Upper lobe of left lung (tissue), 6 donors: ENCODE results near the gene TBXAS1. TPM values are rescaled to one million over a fixed set of nuclear protein-coding genes. Genes with fewer than 3 reads are reported as not detected.

Source experiments
- ATAC-seq, 2 donors: fragments of 200-7000 bp; cut with Tn5 transposase; one replicate each; pipeline ENCODE4 v1.9.1; 2022; ENCODE audit warnings: mild to moderate bottlenecking in 2 of 2, moderate library complexity in 2 of 2; ENCODE audit not compliant: low FRiP score in 2 of 2
- DNase-seq, 2 donors: peaks; one replicate each; pipeline ENCODE4 v3.0.0-alpha.2; 2019 to 2020
- H3K27ac ChIP-seq, 4 donors: fragments of 200-600 bp; sonication (generic); one replicate each; pipeline ENCODE4 v1.5.1; 2016 to 2019
- H3K27me3 ChIP-seq, 4 donors: fragments of 200-600 bp; sonication (generic); one replicate each; pipeline ENCODE4 v1.5.1; 2017 to 2019
- H3K36me3 ChIP-seq, 4 donors: fragments of 200-600 bp; sonication (generic); one replicate each; pipeline ENCODE4 v1.5.1; 2016 to 2019
- H3K4me1 ChIP-seq, 4 donors: fragments of 200-600 bp; sonication (generic); one replicate each; pipeline ENCODE4 v1.5.1; 2018 to 2019
- H3K4me3 ChIP-seq, 4 donors: fragments of 200-600 bp; sonication (generic); one replicate each; pipeline ENCODE4 v1.5.1; 2017 to 2019; ENCODE audit warnings: mild to moderate bottlenecking in 2 of 4, moderate library complexity in 1 of 4
- H3K9me3 ChIP-seq, 4 donors: fragments of 200-600 bp; sonication (generic); one replicate each; pipeline ENCODE4 v1.5.1; 2018 to 2019
- EP300 ChIP-seq, 4 donors: sonication (generic); formaldehyde crosslinking; IDR thresholded peaks; one replicate each; pipeline ENCODE4 v1.5.1; 2017; ENCODE audit warnings: antibody characterized with exemption in 4 of 4, control low read depth in 2 of 4
- POLR2A ChIP-seq, 4 donors: fragments of 450-650 bp; IDR thresholded peaks; one replicate each; pipeline ENCODE4 v1.5.1; 2016 to 2017; ENCODE audit warnings: antibody characterized with exemption in 4 of 4, mild to moderate bottlenecking in 2 of 4
- POLR2AphosphoS5 ChIP-seq, 2 donors: sonication (generic); formaldehyde crosslinking; IDR thresholded peaks; one replicate each; pipeline ENCODE4 v1.5.1; 2017; ENCODE audit warnings: antibody characterized with exemption in 2 of 2
- WGBS, 2 donors: methylation state at CpG; one replicate each; pipeline ENCODE4 v1.1.5; 2017 to 2018; 5-methylcytosine and 5-hydroxymethylcytosine counted together
- total RNA-seq, 6 donors: library from RNA; depleted of rRNA in 4 of 6; stranded (reverse); fragments of >200 nt in 4 of 6; gene quantifications; one replicate each; pipeline versions ENCODE4 v1.1.0 to v1.2.1, GENCODE V29; 2016 to 2021
- TF ChIP-seq, protein P1 (sequence below), 6 experiments: fragments of 450-650 bp in 4 of 6; fragments of 200-600 bp in 2 of 6; sonication (generic) in 2 of 6; IDR thresholded peaks; one replicate each; pipeline ENCODE4 v1.5.1; 2016 to 2019; ENCODE audit warnings: antibody characterized with exemption in 6 of 6
- donor health status: DM: no; HTN: no; CAD: no; lungs with moderate emphysema.
- donor health status: DM: no; HTN: yes; CAD: no; lungs with severe emphysema.

The TBXAS1 gene
- total RNA-seq, 6 donors from 2014 or later, result 62.8 to 317 (median 85.6) TPM

DNA sequence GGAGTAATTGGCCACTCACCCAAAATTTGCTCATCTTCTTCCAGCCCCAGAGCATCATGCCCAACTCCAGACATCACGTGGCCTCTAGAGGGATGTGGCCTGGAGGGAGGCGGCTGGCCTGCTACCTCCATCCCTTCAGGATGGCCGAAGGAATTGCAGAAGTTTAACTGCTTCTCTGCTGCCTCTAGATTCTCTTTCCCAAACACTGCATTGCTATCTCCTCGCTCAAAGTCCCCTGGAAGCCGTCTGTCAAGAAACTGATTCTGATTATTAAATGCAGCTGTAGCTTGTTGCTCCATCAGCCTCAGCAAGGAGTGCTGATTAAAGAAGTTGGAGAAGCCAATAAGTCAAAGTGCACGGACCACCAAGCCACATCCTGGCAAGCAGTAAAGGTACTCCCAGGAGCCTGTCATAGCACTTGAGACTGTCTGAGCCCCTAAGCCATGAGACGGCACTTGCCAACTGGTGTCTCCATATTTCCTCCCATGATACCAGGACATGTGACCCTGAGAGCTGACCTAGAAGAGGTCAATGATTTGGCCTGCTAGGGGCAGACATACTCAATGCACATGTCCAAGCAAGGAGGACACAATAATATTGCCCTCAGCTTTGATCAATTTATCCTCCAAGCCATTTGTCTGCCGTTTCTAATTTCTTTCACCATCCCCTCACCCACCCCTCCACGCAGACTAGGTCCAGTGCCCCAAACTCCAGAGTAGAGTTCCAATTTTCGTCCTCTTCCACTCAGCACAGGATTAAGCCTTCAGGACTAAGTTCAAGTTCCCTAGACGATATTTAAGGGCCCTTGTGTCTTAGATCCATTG is 84.2 kb downstream of the TBXAS1 start:
- Histone ChIP-seq H3K9me3 (no peaks in the 10 kb centered on the region), H3K4me3 (no peak overlapping the region), H3K27ac (no peak overlapping the region), H3K4me1 (peaks cover 23 to 27% (median 26%) of the 10 kb centered on the region in 4 donors), H3K27me3 (no peaks in the 10 kb centered on the region), H3K36me3 (no peaks in the 10 kb centered on the region)
- no peak for ATAC-seq
- 83 to 91% methylated on average over 9 to 11 of the region's 11 CpGs for WGBS, 2 donors
- no peak for DNase-seq
- TF ChIP-seq POLR2AphosphoS5 (IDR thresholded peaks at IDR 0.05) (no peak), EP300 (IDR thresholded peaks at IDR 0.05) (no peak), POLR2A (IDR thresholded peaks at IDR 0.05) (no peak)
- TF ChIP-seq, protein P1, sequence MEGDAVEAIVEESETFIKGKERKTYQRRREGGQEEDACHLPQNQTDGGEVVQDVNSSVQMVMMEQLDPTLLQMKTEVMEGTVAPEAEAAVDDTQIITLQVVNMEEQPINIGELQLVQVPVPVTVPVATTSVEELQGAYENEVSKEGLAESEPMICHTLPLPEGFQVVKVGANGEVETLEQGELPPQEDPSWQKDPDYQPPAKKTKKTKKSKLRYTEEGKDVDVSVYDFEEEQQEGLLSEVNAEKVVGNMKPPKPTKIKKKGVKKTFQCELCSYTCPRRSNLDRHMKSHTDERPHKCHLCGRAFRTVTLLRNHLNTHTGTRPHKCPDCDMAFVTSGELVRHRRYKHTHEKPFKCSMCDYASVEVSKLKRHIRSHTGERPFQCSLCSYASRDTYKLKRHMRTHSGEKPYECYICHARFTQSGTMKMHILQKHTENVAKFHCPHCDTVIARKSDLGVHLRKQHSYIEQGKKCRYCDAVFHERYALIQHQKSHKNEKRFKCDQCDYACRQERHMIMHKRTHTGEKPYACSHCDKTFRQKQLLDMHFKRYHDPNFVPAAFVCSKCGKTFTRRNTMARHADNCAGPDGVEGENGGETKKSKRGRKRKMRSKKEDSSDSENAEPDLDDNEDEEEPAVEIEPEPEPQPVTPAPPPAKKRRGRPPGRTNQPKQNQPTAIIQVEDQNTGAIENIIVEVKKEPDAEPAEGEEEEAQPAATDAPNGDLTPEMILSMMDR (IDR thresholded peaks at IDR 0.05), result no peak

DNA sequence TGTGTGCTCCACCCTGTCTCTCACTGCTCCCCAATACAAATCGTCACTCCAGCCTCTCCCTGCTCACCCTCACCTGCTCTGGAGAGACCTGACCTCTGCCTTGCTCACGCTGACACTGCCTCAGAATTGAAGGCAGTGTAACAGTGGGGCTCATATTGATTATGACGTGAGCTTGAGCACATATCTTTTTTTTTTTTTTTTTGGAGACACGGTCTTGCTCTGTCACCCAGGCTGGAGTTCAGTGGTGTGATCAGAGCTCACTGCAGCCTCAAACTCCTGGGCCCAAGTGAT is 84.7 kb downstream of the TBXAS1 start:
- TF ChIP-seq EP300 (IDR thresholded peaks at IDR 0.05), result no peak
- TF ChIP-seq, protein P1 (IDR thresholded peaks at IDR 0.05), result no peak
- no peak for TF ChIP-seq POLR2AphosphoS5 (IDR thresholded peaks at IDR 0.05)
- TF ChIP-seq POLR2A (IDR thresholded peaks at IDR 0.05), result no peak
- Histone ChIP-seq H3K4me1 (peaks cover 23 to 27% (median 26%) of the 10 kb centered on the region in 4 donors), H3K27me3 (no peaks in the 10 kb centered on the region), H3K36me3 (no peaks in the 10 kb centered on the region), H3K27ac (peak overlapping the region in 1 of 4 donors; percentile 11), H3K9me3 (no peaks in the 10 kb centered on the region), H3K4me3 (no peak overlapping the region)
- DNase-seq (no peak), ATAC-seq (no peak)
- WGBS, 2 donors, result 64 to 93% methylated on average over 4 of the region's 4 CpGs

DNA sequence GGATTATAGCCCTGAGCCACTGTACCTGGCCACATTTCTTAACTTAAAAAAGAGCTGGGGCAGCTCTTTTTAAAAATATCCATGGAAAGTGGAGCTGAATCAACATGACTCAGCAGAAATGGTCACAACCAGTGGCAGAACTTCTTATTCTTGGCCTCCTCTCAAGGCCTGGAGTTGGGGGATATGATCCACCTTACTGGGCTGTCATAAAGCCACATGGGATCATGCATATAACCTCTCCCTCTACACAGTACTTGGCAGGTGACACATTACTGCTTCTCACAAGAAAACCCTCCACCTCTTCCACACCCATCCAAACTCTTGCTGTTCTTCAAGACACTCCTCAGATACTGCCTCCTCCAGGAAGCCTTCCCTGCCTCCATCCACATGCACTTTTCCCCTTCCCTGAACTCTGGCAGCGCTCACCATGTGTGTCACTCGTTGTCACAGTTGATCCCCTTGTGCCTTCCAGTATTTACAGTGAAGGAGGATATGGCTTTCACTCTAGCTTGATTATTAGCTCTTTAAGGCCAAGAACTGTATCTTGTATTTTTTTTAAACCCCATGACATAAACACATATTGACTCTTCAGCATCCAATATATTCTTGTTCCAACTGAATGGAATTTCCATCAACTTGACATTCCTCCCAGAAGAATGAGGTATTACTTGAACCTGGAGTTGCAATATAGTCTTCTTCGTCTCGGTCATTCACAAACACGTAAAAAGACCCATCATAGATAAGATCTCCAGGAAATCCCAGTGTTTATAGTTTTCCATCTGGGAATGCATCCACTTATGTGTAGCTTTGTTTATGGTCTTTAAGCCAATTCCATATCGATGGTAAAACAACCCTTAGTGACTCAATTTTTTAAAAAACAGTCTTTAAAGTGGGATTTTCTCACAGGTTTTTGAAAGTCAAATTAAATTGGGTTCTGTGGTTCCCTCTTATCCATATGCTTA is 85.5 kb downstream of the TBXAS1 start:
- no peaks in the 10 kb centered on the region for H3K9me3 ChIP-seq
- 70 to 73% methylated on average over 6 of the region's 6 CpGs for WGBS, 2 donors
- H3K4me1 ChIP-seq, result peaks cover 23 to 27% (median 26%) of the 10 kb centered on the region in 4 donors
- no peak overlapping the region for H3K4me3 ChIP-seq
- H3K27ac ChIP-seq, result peak overlapping the region in 1 of 4 donors; percentile 11
- DNase-seq, result no peak
- no peak for TF ChIP-seq POLR2A (IDR thresholded peaks at IDR 0.05)
- TF ChIP-seq, protein P1 (IDR thresholded peaks at IDR 0.05), result no peak
- TF ChIP-seq EP300 (IDR thresholded peaks at IDR 0.05), result no peak
- TF ChIP-seq POLR2AphosphoS5 (IDR thresholded peaks at IDR 0.05), result no peak
- H3K27me3 ChIP-seq, result no peaks in the 10 kb centered on the region
- no peaks in the 10 kb centered on the region for H3K36me3 ChIP-seq
- no peak for ATAC-seq

DNA sequence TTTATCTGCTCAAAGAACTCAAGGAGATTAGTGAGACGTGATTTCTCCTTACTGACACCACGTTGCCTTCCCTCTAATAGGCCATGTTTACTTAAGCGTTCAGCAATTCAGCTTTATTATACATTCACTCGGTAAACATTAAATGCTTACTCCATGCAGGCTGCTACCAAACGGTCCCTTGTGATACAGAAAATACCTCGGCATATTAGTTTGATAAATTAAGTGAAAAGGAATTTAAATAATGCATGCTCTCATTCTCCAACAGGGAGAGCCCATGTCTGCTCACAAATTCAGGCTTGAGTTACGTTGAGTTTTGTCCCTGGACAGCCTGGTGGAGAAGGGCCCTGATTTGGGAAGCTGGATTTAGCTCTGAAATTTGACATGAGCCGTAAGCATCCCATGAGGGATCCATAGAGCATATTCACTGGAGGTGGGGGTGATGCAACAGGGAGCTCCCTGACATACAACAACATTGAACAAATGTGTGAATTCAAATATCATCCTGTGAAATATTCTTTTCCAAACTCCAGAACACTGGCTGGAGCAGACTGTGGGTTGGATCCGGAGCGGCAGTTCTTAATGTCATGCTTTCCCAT is 86.3 kb downstream of the TBXAS1 start:
- Histone ChIP-seq H3K9me3 (no peaks in the 10 kb centered on the region), H3K4me1 (peaks cover 23 to 27% (median 26%) of the 10 kb centered on the region in 4 donors), H3K36me3 (no peaks in the 10 kb centered on the region), H3K4me3 (no peak overlapping the region), H3K27me3 (no peaks in the 10 kb centered on the region), H3K27ac (peak overlapping the region in 3 of 4 donors; percentile 14 to 74 (median 20))
- ATAC-seq (no peak), DNase-seq (no peak)
- TF ChIP-seq EP300 (IDR thresholded peaks at IDR 0.05), result no peak
- TF ChIP-seq, protein P1 (IDR thresholded peaks at IDR 0.05), result no peak
- TF ChIP-seq POLR2AphosphoS5 (IDR thresholded peaks at IDR 0.05), result no peak
- 53 to 72% methylated on average over 10 of the region's 10 CpGs for WGBS, 2 donors
